Muscle layer of duodenum (tissue), 2 donors: Measurements from ENCODE around the gene SUCO.

Source experiments
- H3K27ac ChIP-seq: one replicate; pipeline ENCODE4 v1.7.0; 2013; ENCODE audit warnings: mild to moderate bottlenecking, low read length
- H3K27me3 ChIP-seq: one replicate; pipeline ENCODE4 v1.7.0; 2013; ENCODE audit warnings: low read depth, mild to moderate bottlenecking, control low read depth, low read length
- H3K36me3 ChIP-seq, 2 donors: one replicate each; pipeline ENCODE4 v1.7.0; 2013; ENCODE audit warnings: low read length in 2 of 2, control low read depth in 1 of 2, mild to moderate bottlenecking in 1 of 2; ENCODE audit not compliant: insufficient read depth in 2 of 2, control insufficient read depth in 1 of 2
- H3K4me1 ChIP-seq, 2 donors: one replicate each; pipeline ENCODE4 v1.7.0; 2013; ENCODE audit warnings: low read length in 2 of 2, mild to moderate bottlenecking in 2 of 2, control low read depth in 1 of 2, moderate library complexity in 1 of 2; ENCODE audit not compliant: insufficient read depth in 2 of 2, control insufficient read depth in 1 of 2
- H3K4me3 ChIP-seq, 2 donors: one replicate each; pipeline ENCODE4 v1.7.0; 2013; ENCODE audit warnings: low read length in 2 of 2, low read depth in 1 of 2, mild to moderate bottlenecking in 1 of 2
- H3K9me3 ChIP-seq, 2 donors: one replicate each; pipeline ENCODE4 v1.7.0; 2013; ENCODE audit warnings: low read length in 2 of 2, control low read depth in 1 of 2, mild to moderate bottlenecking in 1 of 2; ENCODE audit not compliant: control insufficient read depth in 1 of 2
- donor health status: healthy.

Gene SUCO

GRCh38 chr1:172566196-172566997 is 33.4 kb downstream of the SUCO start:
- H3K27ac ChIP-seq: no peak overlapping the region
- H3K36me3 ChIP-seq: peaks cover 23 to 46% of the 10 kb centered on the region in 2 donors
- H3K4me3 ChIP-seq: no peak overlapping the region
- no peaks in the 10 kb centered on the region for H3K4me1 ChIP-seq
- no peaks in the 10 kb centered on the region for H3K9me3 ChIP-seq
- no peaks in the 10 kb centered on the region for H3K27me3 ChIP-seq

- Histone ChIP-seq H3K27ac (no peak overlapping the region), H3K36me3 (peaks cover 18 to 37% of the 10 kb centered on the region in 2 donors), H3K4me1 (no peaks in the 10 kb centered on the region), H3K9me3 (no peaks in the 10 kb centered on the region), H3K4me3 (no peak overlapping the region), H3K27me3 (no peaks in the 10 kb centered on the region)
Observed at GRCh38 chr1:172567720-172568119, 34.8 kb downstream of the SUCO start.

GRCh38 chr1:172574080-172574479 is 41.1 kb downstream of the SUCO start:
- peaks cover 19 to 20% of the 10 kb centered on the region in 2 donors for H3K36me3 ChIP-seq

GRCh38 chr1:172578586-172578985 is 45.6 kb downstream of the SUCO start:
- Histone ChIP-seq H3K4me3 (no peak overlapping the region), H3K27ac (no peak overlapping the region), H3K9me3 (no peaks in the 10 kb centered on the region), H3K27me3 (no peaks in the 10 kb centered on the region), H3K36me3 (peaks cover 12 to 17% of the 10 kb centered on the region in 2 donors), H3K4me1 (no peaks in the 10 kb centered on the region)

More at GRCh38 chr1:172574080-172574479, 41.1 kb downstream of the SUCO start:
- no peaks in the 10 kb centered on the region for H3K27me3 ChIP-seq
- H3K9me3 ChIP-seq: no peaks in the 10 kb centered on the region
- no peak overlapping the region for H3K4me3 ChIP-seq
- H3K27ac ChIP-seq: no peak overlapping the region
- no peaks in the 10 kb centered on the region for H3K4me1 ChIP-seq

GRCh38 chr1:172581273-172581672 is 48.3 kb downstream of the SUCO start:
- no peak overlapping the region for H3K27ac ChIP-seq
- no peaks in the 10 kb centered on the region for H3K27me3 ChIP-seq
- peaks cover 8 to 11% of the 10 kb centered on the region in 2 donors for H3K36me3 ChIP-seq
- no peaks in the 10 kb centered on the region for H3K4me1 ChIP-seq
- H3K9me3 ChIP-seq: no peaks in the 10 kb centered on the region
- H3K4me3 ChIP-seq: no peak overlapping the region

- Histone ChIP-seq H3K27me3 (no peaks in the 10 kb centered on the region), H3K27ac (no peak overlapping the region), H3K9me3 (no peaks in the 10 kb centered on the region), H3K36me3 (peaks cover 8 to 11% of the 10 kb centered on the region in 2 donors), H3K4me1 (no peaks in the 10 kb centered on the region), H3K4me3 (no peak overlapping the region)
Observed at GRCh38 chr1:172581779-172582178, 48.8 kb downstream of the SUCO start.

- Histone ChIP-seq H3K36me3 (peaks cover 6 to 10% of the 10 kb centered on the region in 2 donors), H3K4me3 (no peak overlapping the region), H3K27ac (no peak overlapping the region), H3K9me3 (no peaks in the 10 kb centered on the region), H3K27me3 (no peaks in the 10 kb centered on the region), H3K4me1 (no peaks in the 10 kb centered on the region)
Observed at GRCh38 chr1:172582889-172583288, 49.9 kb downstream of the SUCO start.

GRCh38 chr1:172585348-172585747 is 52.4 kb downstream of the SUCO start:
- no peaks in the 10 kb centered on the region for H3K4me1 ChIP-seq
- H3K36me3 ChIP-seq: peaks cover 14 to 26% of the 10 kb centered on the region in 2 donors
- H3K27me3 ChIP-seq: no peaks in the 10 kb centered on the region
- no peaks in the 10 kb centered on the region for H3K9me3 ChIP-seq
- no peak overlapping the region for H3K27ac ChIP-seq
- H3K4me3 ChIP-seq: no peak overlapping the region

GRCh38 chr1:172585861-172586260 is 52.9 kb downstream of the SUCO start:
- Histone ChIP-seq H3K27ac (no peak overlapping the region), H3K27me3 (no peaks in the 10 kb centered on the region), H3K9me3 (no peaks in the 10 kb centered on the region), H3K4me3 (no peak overlapping the region), H3K36me3 (peaks cover 18 to 27% of the 10 kb centered on the region in 2 donors), H3K4me1 (no peaks in the 10 kb centered on the region)

- Histone ChIP-seq H3K9me3 (no peaks in the 10 kb centered on the region), H3K4me3 (no peak overlapping the region), H3K27ac (no peak overlapping the region), H3K4me1 (no peaks in the 10 kb centered on the region), H3K36me3 (peaks cover 18 to 28% of the 10 kb centered on the region in 2 donors), H3K27me3 (no peaks in the 10 kb centered on the region)
Observed at GRCh38 chr1:172588296-172589291, 55.6 kb downstream of the SUCO start.

- Histone ChIP-seq H3K36me3 (peaks cover 18 to 28% of the 10 kb centered on the region in 2 donors), H3K4me1 (no peaks in the 10 kb centered on the region), H3K27me3 (no peaks in the 10 kb centered on the region), H3K4me3 (no peak overlapping the region), H3K9me3 (no peaks in the 10 kb centered on the region), H3K27ac (no peak overlapping the region)
Observed at GRCh38 chr1:172589553-172589952, 56.6 kb downstream of the SUCO start.
